GM21717 (cell line): Measurements from ENCODE around the gene FTSJ3.

Source experiments
- ATAC-seq: cut with Tn5 transposase; IDR thresholded peaks from one replicate; pipeline ENCODE4 v1.9.1; 2021; ENCODE audit warnings: mild to moderate bottlenecking, moderate library complexity; ENCODE audit not compliant: unreplicated experiment

Gene FTSJ3

GRCh38 chr17:63790057-63790456 lies 37.4 kb downstream of the FTSJ3 start:
- no peak for ATAC-seq

GRCh38 chr17:63786971-63787711 lies 40.3 kb downstream of the FTSJ3 start:
- ATAC-seq, result no peak

DNA sequence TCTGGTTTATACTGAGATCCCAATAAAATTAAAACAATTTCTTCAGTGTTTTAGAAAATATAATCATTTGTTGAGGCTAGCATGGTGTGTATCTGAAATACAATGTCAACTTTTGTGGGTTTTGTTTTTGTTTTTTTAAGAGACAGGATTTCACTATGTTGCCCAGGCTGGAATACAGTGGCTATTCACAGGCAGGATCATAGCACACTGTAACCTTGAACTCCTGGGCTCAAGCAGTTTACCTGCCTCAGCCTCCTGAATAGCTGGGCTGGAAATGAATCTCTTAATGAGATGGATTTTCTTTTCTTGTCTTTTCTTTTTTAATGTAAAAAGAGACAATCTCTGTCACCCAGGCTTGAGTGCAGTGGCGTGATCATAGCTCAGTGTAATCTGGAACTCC lies 41.3 kb downstream of the FTSJ3 start:
- no peak for ATAC-seq

GRCh38 chr17:63785556-63785955 lies 41.9 kb downstream of the FTSJ3 start:
- ATAC-seq, result no peak

DNA sequence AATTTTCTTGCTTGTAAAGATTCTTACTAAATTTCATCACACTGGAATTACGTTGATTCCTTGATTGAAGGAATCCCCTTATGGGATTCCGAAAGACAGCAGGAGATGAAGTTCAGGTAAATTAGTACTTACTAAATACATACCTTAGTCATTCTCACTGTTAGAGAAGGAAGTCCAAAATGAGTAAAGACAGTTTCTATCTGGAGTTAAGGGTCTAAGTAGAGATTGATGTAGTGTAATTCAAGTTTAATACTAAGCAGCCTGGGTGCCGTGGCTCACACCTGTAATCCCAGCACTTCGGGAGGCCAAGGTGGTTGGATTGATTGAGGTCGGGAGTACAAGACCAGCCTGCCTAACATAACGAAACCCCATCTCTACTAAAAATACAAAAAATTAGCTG lies 43.9 kb downstream of the FTSJ3 start:
- ATAC-seq, result no peak

DNA sequence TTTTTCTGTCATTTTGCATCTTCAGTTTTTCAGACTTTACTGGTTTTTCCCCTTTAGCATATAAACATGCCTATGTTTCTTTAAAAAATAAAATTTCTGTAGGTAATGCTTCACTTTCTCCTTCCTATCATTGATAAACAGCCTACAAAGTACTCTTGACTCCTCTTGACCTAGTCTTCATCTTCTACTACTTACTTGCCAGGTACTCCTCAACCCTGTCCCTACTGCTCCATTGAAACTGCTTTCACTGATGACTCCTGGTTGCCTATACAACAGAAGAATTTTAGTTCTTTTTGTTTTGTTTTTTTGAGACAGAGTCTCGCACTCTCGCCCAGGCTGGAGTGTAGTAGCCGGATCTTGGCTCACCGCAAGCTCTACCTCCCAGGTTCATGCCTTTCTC lies 46.5 kb downstream of the FTSJ3 start:
- ATAC-seq, result no peak

GRCh38 chr17:63780507-63780906 lies 47.0 kb downstream of the FTSJ3 start:
- no peak for ATAC-seq

DNA sequence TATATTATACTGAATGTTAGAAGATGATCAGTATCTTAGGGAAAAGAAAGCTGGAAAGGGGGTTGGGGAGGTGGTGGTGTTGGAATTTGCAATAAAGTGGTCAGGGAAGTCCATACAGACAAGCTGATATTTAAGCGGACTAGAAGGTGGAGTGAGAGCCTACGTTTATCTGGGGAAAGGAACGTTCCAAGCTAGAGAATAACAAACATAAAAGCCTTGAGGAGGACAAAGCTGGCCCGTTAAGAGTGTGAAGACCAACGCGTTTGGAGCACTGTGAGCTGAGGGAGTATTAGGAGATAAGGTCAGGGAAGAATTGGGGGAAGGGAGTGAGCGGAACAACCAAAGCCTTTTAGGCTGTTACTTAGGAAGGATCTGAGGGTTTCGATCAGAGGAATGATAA lies 52.0 kb downstream of the FTSJ3 start:
- ATAC-seq, result no peak

GRCh38 chr17:63774969-63775265 lies 52.5 kb downstream of the FTSJ3 start:
- no peak for ATAC-seq

DNA sequence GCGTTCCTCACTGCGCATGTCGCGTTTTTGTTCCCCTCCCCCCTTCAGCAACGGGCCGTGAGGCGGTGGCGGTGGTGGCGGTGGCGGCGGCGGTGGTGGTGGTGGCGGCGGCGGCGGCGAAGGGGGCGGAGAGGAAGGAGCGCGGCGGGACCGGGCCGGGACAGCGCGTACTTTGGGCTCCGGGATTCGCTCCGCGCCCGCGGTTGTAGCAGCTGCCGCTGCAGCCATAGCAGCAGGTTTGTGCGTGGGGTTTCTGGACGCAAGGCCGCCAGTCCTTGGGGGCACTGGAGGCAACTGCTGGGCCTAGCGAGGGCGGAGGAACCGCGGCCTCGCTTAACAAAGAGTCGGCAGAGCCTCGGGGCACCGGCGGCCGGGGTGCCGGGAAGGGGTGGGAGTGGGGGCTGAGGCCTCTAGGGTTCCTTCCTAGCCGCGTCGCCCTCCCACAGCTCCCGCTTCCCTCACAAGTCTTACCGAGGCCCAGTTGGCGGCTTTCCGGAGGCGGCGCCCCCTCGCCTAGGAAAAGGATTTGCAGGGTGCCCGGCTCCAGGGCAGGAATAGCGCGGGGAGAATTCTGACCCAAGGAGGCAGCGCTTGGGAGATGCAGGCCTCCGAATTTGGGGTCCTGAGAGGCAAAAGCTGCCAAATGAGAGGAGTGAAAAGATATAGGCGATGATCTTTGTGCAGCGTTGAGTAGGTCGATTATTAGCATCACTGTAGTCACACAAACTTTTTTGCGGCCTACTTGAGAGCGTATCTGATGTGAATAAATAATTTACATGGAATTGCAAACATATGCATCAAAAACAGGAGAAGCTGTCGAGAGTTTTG lies 53.1 kb downstream of the FTSJ3 start, which contains the start of gene DDX42:
DDX42 (plus strand) TSS at position 30 of the 828 bp plus-strand sequence. CDS start 12,880 bp downstream, outside the sequence.
- peak; percentile 14 for ATAC-seq

- ATAC-seq, result peak; percentile 88
These were observed 54.0 kb downstream of the FTSJ3 start, which contains the start of gene CCDC47 for GRCh38 chr17:63773272-63774140. CCDC47 (minus strand) TSS chr17:63773597; CDS start chr17:63766175, 7,422 bp downstream.

DNA sequence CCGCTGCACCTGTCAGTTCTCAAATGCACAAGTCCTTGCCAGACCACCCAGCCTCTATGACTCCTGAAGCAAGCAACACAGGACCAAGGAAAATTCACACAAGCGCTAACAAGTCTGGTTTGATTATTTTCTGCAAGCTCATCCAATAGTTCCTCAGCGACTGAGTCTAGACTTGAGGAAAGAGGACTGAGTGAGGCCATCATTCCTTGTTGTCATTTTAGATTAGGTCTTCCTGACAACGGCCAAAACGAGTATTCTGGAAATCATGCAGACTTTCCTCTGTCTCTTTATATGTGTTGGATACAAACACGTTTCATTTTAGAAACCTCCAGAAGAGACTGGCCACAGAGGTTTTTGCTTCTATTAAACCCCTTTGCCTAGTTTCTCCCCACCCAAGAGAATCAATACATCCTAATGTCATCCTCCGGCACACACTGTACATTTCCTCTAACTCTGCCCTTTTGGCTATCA lies 54.6 kb downstream of the FTSJ3 start:
- no peak for ATAC-seq
